K562 (cell line): ENCODE data around the gene RAI14. TPM values are rescaled to one million over a fixed set of nuclear protein-coding genes. Genes with fewer than 3 reads are reported as not detected.

Experiments
- ATAC-seq: fragments of 200-7000 bp; cut with Tn5 transposase; 3 replicates; pipeline ENCODE4 v1.9.1; 2020; ENCODE audit warnings: moderate library complexity
- BruUV-seq: library from RNA; stranded (reverse); fragments of 400-500 nt; replicated peaks from 2 replicates; lab custom pipeline; 2021; lab: Mats Ljungman, UMichigan
- CTCF ChIA-PET: fragments of 300-600 bp; formaldehyde crosslinking; extraction: SDS; loops from one replicate; lab custom pipeline; 2021; ENCODE audit warnings: low intra/inter-chr PET ratio; lab: Yijun Ruan, JAX
- POLR2A ChIA-PET: fragments of 300-600, 350-650 bp; sonication (Branson Sonifier 250); formaldehyde crosslinking; extraction: SDS; loops from one replicate; lab custom pipeline; 2021; ENCODE audit warnings: antibody characterized with exemption, inconsistent platforms; lab: Yijun Ruan, JAX
- DNase-seq, 4 experiments: peaks; one replicate each; pipeline versions ENCODE4 v3.0.0 to v3.0.0-alpha.2; 2011 to 2018; ENCODE audit warnings: low spot score in 3 of 4, mixed read lengths in 3 of 4; ENCODE audit errors: extremely low read depth in 1 of 4
- FAIRE-seq: peaks from 2 replicates; lab custom pipeline; 2011; peaks lifted over from hg19 to GRCh38; lab: Jason Lieb, UNC
- H2AFZ ChIP-seq: 2 replicates; pipeline ENCODE4 v1.6.0; 2011; ENCODE audit warnings: low read depth, low read length, control low read depth, inconsistent platforms
- H3K27ac ChIP-seq: fragments of 200-600 bp; 3 replicates; pipeline ENCODE4 v1.8.0; 2011; ENCODE audit warnings: low read depth, mild to moderate bottlenecking, control low read depth, inconsistent platforms, low read length, moderate library complexity, mixed read lengths; ENCODE audit errors: extremely low read depth
- H3K27me3 ChIP-seq, 2 experiments: fragments of 300-600 bp in 1 of 2; 2 replicates in 1 of 2; 3 replicates in 1 of 2; pipeline versions ENCODE4 v1.6.0 to v1.8.0; 2011; ENCODE audit warnings: inconsistent platforms in 2 of 2, low read length in 2 of 2, mild to moderate bottlenecking in 1 of 2, mixed read lengths in 1 of 2, moderate library complexity in 1 of 2; ENCODE audit not compliant: control insufficient read depth in 2 of 2, insufficient read depth in 2 of 2
- H3K36me3 ChIP-seq: fragments of 300-600 bp; 3 replicates; pipeline ENCODE4 v1.8.0; 2011; ENCODE audit warnings: mild to moderate bottlenecking, low read length, inconsistent platforms; ENCODE audit not compliant: control insufficient read depth, insufficient read depth
- H3K4me1 ChIP-seq, 2 experiments: fragments of 200-600 bp in 1 of 2; replicated peaks in 1 of 2; 2 replicates in 1 of 2; 3 replicates in 1 of 2; pipeline versions ENCODE4 v1.5.1 to v1.8.0; 2011; ENCODE audit warnings: inconsistent platforms in 2 of 2, low read length in 2 of 2, mild to moderate bottlenecking in 1 of 2, mixed read lengths in 1 of 2, moderate library complexity in 1 of 2; ENCODE audit not compliant: control insufficient read depth in 2 of 2, insufficient read depth in 2 of 2
- H3K4me2 ChIP-seq: 2 replicates; pipeline ENCODE4 v1.6.1; 2011; ENCODE audit warnings: low read length, control low read depth, inconsistent platforms, mixed read lengths; ENCODE audit not compliant: insufficient read depth
- H3K4me3 ChIP-seq: fragments of 200-600 bp; sonication (generic), shearing (Covaris generic); 2 replicates; pipeline ENCODE4 v1.5.1; 2016; ENCODE audit warnings: control low read depth, inconsistent platforms
- H3K79me2 ChIP-seq: fragments of 200-600 bp; 3 replicates; pipeline ENCODE4 v1.8.0; 2011; ENCODE audit warnings: low read length, inconsistent platforms; ENCODE audit not compliant: control insufficient read depth, insufficient read depth
- H3K9ac ChIP-seq, 2 experiments: 2 replicates each; pipeline versions ENCODE4 v1.6.0 to v1.6.1; 2011; ENCODE audit warnings: low read depth in 2 of 2, low read length in 2 of 2, control low read depth in 1 of 2, inconsistent platforms in 1 of 2, mild to moderate bottlenecking in 1 of 2, mixed read lengths in 1 of 2; ENCODE audit not compliant: insufficient read depth in 1 of 2
- H3K9me1 ChIP-seq: one replicate; pipeline ENCODE4 v1.6.0; 2011; ENCODE audit warnings: inconsistent platforms, mild to moderate bottlenecking, low read length, moderate library complexity; ENCODE audit not compliant: control insufficient read depth, insufficient read depth
- H3K9me3 ChIP-seq: replicated peaks from 2 replicates; pipeline ENCODE4 v1.5.1; 2011; ENCODE audit warnings: low read depth, low read length, inconsistent platforms; ENCODE audit not compliant: control insufficient read depth, insufficient read depth
- H4K20me1 ChIP-seq: replicated peaks from 2 replicates; pipeline ENCODE4 v1.6.1; 2011; ENCODE audit warnings: low read length, inconsistent platforms, mixed read lengths; ENCODE audit not compliant: control insufficient read depth, insufficient read depth
- BRCA1 ChIP-seq, 2 experiments: fragments of 450-650 bp in 1 of 2; sonication (generic) in 1 of 2; formaldehyde crosslinking in 1 of 2; IDR thresholded peaks; 2 replicates each; pipeline versions ENCODE4 v1.5.0 to v1.6.1; 2017 to 2020; ENCODE audit warnings: mild to moderate bottlenecking in 1 of 2, missing genetic modification reagents in 1 of 2
- ERF ChIP-seq: fragments of 450-650 bp; formaldehyde crosslinking; IDR thresholded peaks from 2 replicates; pipeline ENCODE4 v1.4.0; 2020; ENCODE audit warnings: mild to moderate bottlenecking, mixed read lengths
- FIP1L1 ChIP-seq: fragments of 200-400 bp; formaldehyde crosslinking; IDR thresholded peaks from 2 replicates; pipeline ENCODE4 v1.6.1; 2018; ENCODE audit warnings: mild to moderate bottlenecking, low read depth, low read length; ENCODE audit not compliant: poor library complexity, severe bottlenecking
- HDGF ChIP-seq: fragments of 450-650 bp; IDR thresholded peaks from 2 replicates; pipeline ENCODE4 v1.6.1; 2016
- HNRNPH1 ChIP-seq: fragments of 200-400 bp; formaldehyde crosslinking; optimal IDR thresholded peaks from 2 replicates; pipeline ENCODE3; 2017; ENCODE audit warnings: low read depth, mild to moderate bottlenecking, low read length, moderate library complexity
- KAT7 ChIP-seq: sonication (generic); formaldehyde crosslinking; IDR thresholded peaks from 2 replicates; pipeline ENCODE4 v1.8.0; 2022; ENCODE audit warnings: missing genetic modification reagents, mild to moderate bottlenecking, borderline replicate concordance
- KDM1A ChIP-seq, 2 experiments: fragments of 450-650 bp; IDR thresholded peaks; 2 replicates each; pipeline ENCODE4 v1.6.1; 2016; ENCODE audit warnings: mild to moderate bottlenecking in 2 of 2
- KLF10 ChIP-seq: fragments of 250-450 bp; sonication (Bioruptor Pico); IDR thresholded peaks from 2 replicates; pipeline ENCODE4 v1.6.1; 2021; ENCODE audit warnings: matching md5 sums
- MAFG ChIP-seq: fragments of 450-650 bp; conservative IDR thresholded peaks from 2 replicates; pipeline ENCODE4 v1.6.1; 2016; ENCODE audit warnings: missing genetic modification characterization, missing compliant biosample characterization
- PTRF ChIP-seq: fragments of 450-650 bp; IDR thresholded peaks from 2 replicates; pipeline ENCODE4 v1.6.1; 2016; ENCODE audit warnings: mild to moderate bottlenecking, missing genetic modification characterization, missing compliant biosample characterization
- WHSC1 ChIP-seq: IDR thresholded peaks from one replicate; pipeline ENCODE4 v1.6.1; 2012; ENCODE audit warnings: low read length, control low read depth, inconsistent platforms
- ZBTB8A ChIP-seq: fragments of 450-650 bp; IDR thresholded peaks from 2 replicates; pipeline ENCODE4 v1.6.1; 2018; ENCODE audit warnings: mild to moderate bottlenecking, moderate library complexity; ENCODE audit not compliant: partially characterized antibody
- ZFX ChIP-seq: sonication (generic); formaldehyde crosslinking; IDR thresholded peaks from 2 replicates; pipeline ENCODE4 v1.8.0; 2022; ENCODE audit warnings: mild to moderate bottlenecking, missing genetic modification reagents, moderate library complexity
- ZNF76 ChIP-seq: fragments of 250-450 bp; sonication (Bioruptor Pico); IDR thresholded peaks from 2 replicates; pipeline ENCODE4 v1.4.0; 2020; ENCODE audit warnings: mild to moderate bottlenecking, moderate library complexity, borderline replicate concordance
- whole genome bisulfite sequencing: fragments of 100-300 bp; shearing (Covaris generic); methylation state at CpG from one replicate; pipeline ENCODE4 v1.1.6; 2016; ENCODE audit warnings: low coverage, mixed read lengths; ENCODE audit not compliant: insufficient coverage; ENCODE audit errors: missing lambda C conversion rate; 5-methylcytosine and 5-hydroxymethylcytosine counted together
- in situ Hi-C: fragments of 300-500 bp; cut with MboI; formaldehyde crosslinking; loops from 4 replicates; pipeline ENCODE4 v1.15.0; 2018; ENCODE audit warnings: inconsistent platforms, mixed read lengths
- intact Hi-C: fragments of 100-400 bp; cut with micrococcal nuclease; formaldehyde crosslinking; loops from 2 replicates; pipeline ENCODE4 v1.14.2; 2022
- polyA plus RNA-seq, 8 experiments: library from polyadenylated mRNA; depleted of rRNA in 4 of 8; stranded (reverse) in 5 of 8; unstranded in 3 of 8; fragments of >200 nt; fragmentation: Nextera tagmentation in 2 of 8; fragmentation: Illumina TruSeq in 1 of 8; extraction: Ambion mirVana in 2 of 8; extraction: Trizol in 1 of 8; gene quantifications; 2 replicates each; pipeline versions ENCODE4 v1.2.1 to v1.2.3, GENCODE V29; 2011 to 2014; ENCODE audit warnings: inconsistent platforms in 1 of 8, missing spikeins in 1 of 8
- total RNA-seq, 7 experiments: library from RNA; depleted of rRNA in 6 of 7; stranded (reverse); fragments of >200 nt in 6 of 7; fragmentation: Illumina TruSeq in 2 of 7; extraction: Trizol in 2 of 7; gene quantifications; 2 replicates each; pipeline versions ENCODE4 v1.2.1 to v1.2.3, GENCODE V29; 2011 to 2021; ENCODE audit warnings: low replicate concordance in 1 of 7
- TF ChIP-seq, protein P1 (sequence below): IDR thresholded peaks from 2 replicates; pipeline ENCODE4 v1.6.1; 2011; ENCODE audit not compliant: insufficient read length; ENCODE audit errors: extremely low read depth
- TF ChIP-seq, protein P2 (sequence below), 3 experiments: IDR thresholded peaks in 2 of 3; conservative IDR thresholded peaks in 1 of 3; 2 replicates each; pipeline ENCODE4 v1.5.1; 2011 to 2012; ENCODE audit warnings: low read length in 3 of 3, mild to moderate bottlenecking in 3 of 3, control low read depth in 2 of 3, improper control_type of control experiment in 1 of 3, inconsistent platforms in 1 of 3, low read depth in 1 of 3, mixed read lengths in 1 of 3, moderate library complexity in 1 of 3; ENCODE audit not compliant: insufficient read depth in 2 of 3
- TF ChIP-seq, protein P3 (sequence below), 2 experiments: fragments of 200-800 bp in 1 of 2; sonication (Bioruptor generic) in 1 of 2; sonication (generic) in 1 of 2; formaldehyde crosslinking in 1 of 2; IDR thresholded peaks in 1 of 2; conservative IDR thresholded peaks in 1 of 2; 2 replicates each; pipeline versions ENCODE4 v1.5.0 to v1.6.1; 2016 to 2020; ENCODE audit warnings: missing compliant biosample characterization in 1 of 2, missing genetic modification characterization in 1 of 2, missing genetic modification reagents in 1 of 2

RAI14 gene
- total and polyA plus RNA-seq, 9 of the 15 experiments (the other 6 are each of a cell fraction or from before 2014, with no cell fraction given): 11.3 to 82.5 (median 34.8) TPM

DNA sequence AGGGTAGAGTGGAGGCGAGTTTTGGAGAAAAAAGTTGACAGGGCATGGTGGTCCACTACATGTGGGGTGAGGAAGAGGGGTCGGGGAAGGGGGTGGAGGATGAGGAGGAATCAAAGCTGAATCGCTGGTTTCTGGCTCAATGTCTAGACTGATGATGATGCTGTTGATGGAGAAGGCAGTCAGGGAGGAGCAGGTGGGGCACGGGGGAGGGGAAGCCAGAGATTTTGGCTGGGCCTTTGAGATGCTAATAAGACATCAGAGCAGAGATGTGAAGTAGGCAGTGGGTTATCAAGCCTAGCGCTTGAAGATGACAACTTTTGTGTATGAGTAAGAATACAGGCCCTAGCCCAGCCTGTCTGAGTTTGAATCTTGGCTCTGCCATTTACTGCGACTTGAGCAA, 150.4 kb downstream of the RAI14 start (continued):
- TF ChIP-seq, protein P1, sequence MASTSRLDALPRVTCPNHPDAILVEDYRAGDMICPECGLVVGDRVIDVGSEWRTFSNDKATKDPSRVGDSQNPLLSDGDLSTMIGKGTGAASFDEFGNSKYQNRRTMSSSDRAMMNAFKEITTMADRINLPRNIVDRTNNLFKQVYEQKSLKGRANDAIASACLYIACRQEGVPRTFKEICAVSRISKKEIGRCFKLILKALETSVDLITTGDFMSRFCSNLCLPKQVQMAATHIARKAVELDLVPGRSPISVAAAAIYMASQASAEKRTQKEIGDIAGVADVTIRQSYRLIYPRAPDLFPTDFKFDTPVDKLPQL: no peak
- no peak for TF ChIP-seq PTRF (tag)
- TF ChIP-seq BRCA1 (IDR thresholded peaks at IDR 0.05): no peak
- TF ChIP-seq BRCA1 (CRISPR knock-in tag; IDR thresholded peaks at IDR 0.05): no peak

DNA sequence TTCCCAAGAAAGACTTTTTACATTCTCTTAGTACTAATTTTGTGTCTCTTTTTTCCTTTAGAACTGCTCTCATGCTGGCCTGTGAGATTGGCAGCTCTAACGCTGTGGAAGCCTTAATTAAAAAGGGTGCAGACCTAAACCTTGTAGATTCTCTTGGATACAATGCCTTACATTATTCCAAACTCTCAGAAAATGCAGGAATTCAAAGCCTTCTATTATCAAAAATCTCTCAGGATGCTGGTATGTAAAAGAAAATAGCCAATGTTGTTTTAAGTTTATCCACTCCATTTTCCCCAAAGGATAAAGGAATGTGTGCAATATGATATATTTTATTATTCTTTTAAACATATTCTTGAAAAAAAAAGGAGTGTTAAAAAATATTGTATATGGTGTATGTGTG, 155.6 kb downstream of the RAI14 start:
- FAIRE-seq: no peak
- ChIA-PET CTCF (interaction anchor here (0.6 kb wide), 1 partner anchor 140 kb away, joined by 4 read pairs; no protein-coding TSS in a partner anchor), POLR2A (no interaction called here)
- Histone ChIP-seq H3K27me3 (no peaks in the 10 kb centered on the region), H3K9me3 (no peaks in the 10 kb centered on the region), H2AFZ (no peak overlapping the region), H3K4me3 (no peak overlapping the region), H3K9me1 (no peaks in the 10 kb centered on the region), H3K4me2 (no peak overlapping the region), H3K4me1 (peaks cover 0 to 2% of the 10 kb centered on the region in 2 experiments; a peak in 1 of 5 replicates), H3K79me2 (no peaks in the 10 kb centered on the region), H4K20me1 (no peaks in the 10 kb centered on the region), H3K27ac (no peak overlapping the region), H3K9ac (no peak overlapping the region), H3K36me3 (peaks cover 13% of the 10 kb centered on the region; the same call in 1 of the 3 replicates)
- BruUV-seq: no TSS peak
- no peak for DNase-seq
- WGBS: 32% methylated on average over 1 of the region's 1 CpG
- intact Hi-C loops (loop anchor here (5.0 kb wide), 1 partner anchor 86 kb away; no protein-coding TSS in a partner anchor), in situ Hi-C loops (no loop called here)
- no peak for ATAC-seq
- TF ChIP-seq FIP1L1 (no peak), HDGF (no peak), ZNF76 (CRISPR knock-in tag) (no peak), ERF (CRISPR knock-in tag) (no peak), ZFX (CRISPR knock-in tag) (no peak), ZBTB8A (no peak), HNRNPH1 (no peak), MAFG (tag) (no peak), WHSC1 (no peak), KAT7 (CRISPR knock-in tag) (no peak), KLF10 (CRISPR knock-in tag) (no peak), KDM1A (IDR thresholded peaks at IDR 0.05) (no peak)
- TF ChIP-seq, protein P2, sequence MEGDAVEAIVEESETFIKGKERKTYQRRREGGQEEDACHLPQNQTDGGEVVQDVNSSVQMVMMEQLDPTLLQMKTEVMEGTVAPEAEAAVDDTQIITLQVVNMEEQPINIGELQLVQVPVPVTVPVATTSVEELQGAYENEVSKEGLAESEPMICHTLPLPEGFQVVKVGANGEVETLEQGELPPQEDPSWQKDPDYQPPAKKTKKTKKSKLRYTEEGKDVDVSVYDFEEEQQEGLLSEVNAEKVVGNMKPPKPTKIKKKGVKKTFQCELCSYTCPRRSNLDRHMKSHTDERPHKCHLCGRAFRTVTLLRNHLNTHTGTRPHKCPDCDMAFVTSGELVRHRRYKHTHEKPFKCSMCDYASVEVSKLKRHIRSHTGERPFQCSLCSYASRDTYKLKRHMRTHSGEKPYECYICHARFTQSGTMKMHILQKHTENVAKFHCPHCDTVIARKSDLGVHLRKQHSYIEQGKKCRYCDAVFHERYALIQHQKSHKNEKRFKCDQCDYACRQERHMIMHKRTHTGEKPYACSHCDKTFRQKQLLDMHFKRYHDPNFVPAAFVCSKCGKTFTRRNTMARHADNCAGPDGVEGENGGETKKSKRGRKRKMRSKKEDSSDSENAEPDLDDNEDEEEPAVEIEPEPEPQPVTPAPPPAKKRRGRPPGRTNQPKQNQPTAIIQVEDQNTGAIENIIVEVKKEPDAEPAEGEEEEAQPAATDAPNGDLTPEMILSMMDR (IDR thresholded peaks at IDR 0.05 in 2 of 3, conservative IDR thresholded peaks at IDR 0.05 in 1 of 3; ENCODE audit: insufficient read depth in 2 of 3, low read depth in 1 of 3, low read length in 3 of 3): no peak
- TF ChIP-seq, protein P3, sequence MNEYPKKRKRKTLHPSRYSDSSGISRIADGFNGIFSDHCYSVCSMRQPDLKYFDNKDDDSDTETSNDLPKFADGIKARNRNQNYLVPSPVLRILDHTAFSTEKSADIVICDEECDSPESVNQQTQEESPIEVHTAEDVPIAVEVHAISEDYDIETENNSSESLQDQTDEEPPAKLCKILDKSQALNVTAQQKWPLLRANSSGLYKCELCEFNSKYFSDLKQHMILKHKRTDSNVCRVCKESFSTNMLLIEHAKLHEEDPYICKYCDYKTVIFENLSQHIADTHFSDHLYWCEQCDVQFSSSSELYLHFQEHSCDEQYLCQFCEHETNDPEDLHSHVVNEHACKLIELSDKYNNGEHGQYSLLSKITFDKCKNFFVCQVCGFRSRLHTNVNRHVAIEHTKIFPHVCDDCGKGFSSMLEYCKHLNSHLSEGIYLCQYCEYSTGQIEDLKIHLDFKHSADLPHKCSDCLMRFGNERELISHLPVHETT (CRISPR knock-in tag; conservative IDR thresholded peaks at IDR 0.05 in 1 of 2, IDR thresholded peaks at IDR 0.05 in 1 of 2): no peak
